NK-92 (cell line): Measurements from ENCODE around the gene UMPS.

Experiments used
- DNase-seq: peaks from one replicate; lab custom pipeline; 2025; ENCODE audit not compliant: unreplicated experiment; lab: John Stamatoyannopoulos, UW

Gene UMPS

GRCh38 chr3:124796477-124796876 lies 66.2 kb downstream of the UMPS start:
- DNase-seq, result no peak

- DNase-seq, result no peak
Observed at GRCh38 chr3:124797426-124797945, 67.2 kb downstream of the UMPS start.
